ENCODE results near the gene THOP1. TPM values are rescaled to one million over a fixed set of nuclear protein-coding genes. Genes with fewer than 3 reads are reported as not detected.
"Not testable (repeated sequence)": the region's sequence is repeated elsewhere in the genome, so short reads cannot be mapped to it uniquely, and the experiment has no call there.

Gene THOP1
- total RNA-seq, 1 donor from 2014 or later = 105 TPM

GRCh38 chr19:2790557-2791271 is 5.4 kb downstream of the THOP1 start:
- H3K36me3 ChIP-seq = no peaks in the 10 kb centered on the region
- H3K36me3 Mint-ChIP-seq = peaks cover 15% of the 10 kb centered on the region
- no peak overlapping the region for H3K27ac ChIP-seq
- no peak overlapping the region for H3K27ac Mint-ChIP-seq
- no peaks in the 10 kb centered on the region for H3F3A ChIP-seq (ENCODE audit: low read depth)
- DNase-seq (ENCODE audit: low spot score) = no peak
- H3K9me3 ChIP-seq (ENCODE audit: low read depth) = no peaks in the 10 kb centered on the region
- peaks cover 3% of the 10 kb centered on the region for H3K27me3 Mint-ChIP-seq (ENCODE audit: insufficient read depth, low read depth)
- no peak overlapping the region for H3K4me3 Mint-ChIP-seq
- H3K4me1 ChIP-seq = peaks cover 7% of the 10 kb centered on the region
- no peaks in the 10 kb centered on the region for H3K27me3 ChIP-seq
- H3K79me2 ChIP-seq (ENCODE audit: low read depth) = peaks cover 49% of the 10 kb centered on the region
- H3K4me1 Mint-ChIP-seq = peaks cover 10% of the 10 kb centered on the region
- H3K4me2 ChIP-seq = no peak overlapping the region
- no peak overlapping the region for H3K9ac ChIP-seq
- no peaks in the 10 kb centered on the region for H3K9me3 Mint-ChIP-seq
- peaks cover 52% of the 10 kb centered on the region for H4K20me1 ChIP-seq (ENCODE audit: low read depth)
- H2AFZ ChIP-seq (replicated peaks) = no peak overlapping the region
- H3K4me3 ChIP-seq = no peak overlapping the region
- TF ChIP-seq EZH2phosphoT487 (IDR thresholded peaks at IDR 0.05) = no peak
- no peak for TF ChIP-seq EZH2 (IDR thresholded peaks at IDR 0.05)
- no peak for TF ChIP-seq CTCF (IDR thresholded peaks at IDR 0.05)

DNA sequence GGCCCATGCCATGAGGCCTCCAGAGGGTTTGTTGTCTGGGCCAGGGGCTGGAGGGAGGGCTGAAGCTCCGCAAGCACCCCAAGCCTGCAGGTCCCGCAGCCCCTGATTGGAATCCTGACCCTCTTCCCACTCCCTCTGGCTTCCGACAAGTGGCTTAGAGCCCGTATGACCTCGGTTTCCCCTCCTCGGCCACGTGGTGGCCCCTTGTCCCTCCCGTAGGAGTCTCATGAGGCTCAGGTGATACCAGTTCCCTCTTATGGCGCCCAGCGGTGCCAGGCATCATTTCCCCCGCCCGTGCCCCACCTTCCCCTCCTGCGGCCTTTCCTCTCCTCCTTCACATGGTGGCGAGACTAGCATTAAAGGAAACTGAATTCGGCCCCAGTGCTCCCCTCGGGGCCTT is 6.1 kb downstream of the THOP1 start:
- Mint-ChIP-seq H3K27me3 (ENCODE audit: insufficient read depth, low read depth) (peaks cover 3% of the 10 kb centered on the region), H3K36me3 (peaks cover 20% of the 10 kb centered on the region), H3K4me1 (peaks cover 7% of the 10 kb centered on the region), H3K4me3 (no peak overlapping the region), H3K9me3 (no peaks in the 10 kb centered on the region), H3K27ac (no peak overlapping the region)
- no peak for DNase-seq (ENCODE audit: low spot score)
- TF ChIP-seq EZH2 (IDR thresholded peaks at IDR 0.05) = no peak
- TF ChIP-seq CTCF (IDR thresholded peaks at IDR 0.05) = no peak
- TF ChIP-seq EZH2phosphoT487 (IDR thresholded peaks at IDR 0.05) = no peak
- Histone ChIP-seq H3K79me2 (ENCODE audit: low read depth) (peaks cover 42% of the 10 kb centered on the region), H3F3A (ENCODE audit: low read depth) (no peaks in the 10 kb centered on the region), H3K4me2 (no peak overlapping the region), H3K4me3 (no peak overlapping the region), H3K9me3 (ENCODE audit: low read depth) (no peaks in the 10 kb centered on the region), H2AFZ (replicated peaks) (no peak overlapping the region), H3K36me3 (no peaks in the 10 kb centered on the region), H3K4me1 (peaks cover 5% of the 10 kb centered on the region), H3K27me3 (no peaks in the 10 kb centered on the region), H3K9ac (no peak overlapping the region), H4K20me1 (ENCODE audit: low read depth) (peaks cover 49% of the 10 kb centered on the region), H3K27ac (no peak overlapping the region)

DNA sequence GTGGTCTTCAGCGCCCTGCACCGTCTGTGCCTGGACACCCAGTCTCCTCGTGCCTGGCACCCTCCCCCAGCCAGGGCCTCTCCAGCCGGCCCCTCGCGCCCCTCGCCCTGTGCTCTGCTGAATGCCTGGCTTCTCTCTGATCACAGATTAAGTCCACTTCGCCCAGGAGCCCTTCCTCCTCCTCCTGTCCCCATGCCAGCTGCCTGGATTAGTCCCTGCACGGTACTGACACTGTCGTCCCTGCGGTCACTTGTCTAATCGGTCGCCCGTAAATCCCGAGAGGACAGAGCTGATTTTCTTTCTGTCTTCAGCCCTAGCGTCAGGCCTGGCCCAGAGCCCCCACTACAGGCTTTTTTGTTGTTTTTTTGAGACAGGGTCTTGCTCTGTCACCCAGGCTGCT is 6.6 kb downstream of the THOP1 start:
- Histone ChIP-seq H3K36me3 (no peaks in the 10 kb centered on the region), H3K27me3 (no peaks in the 10 kb centered on the region), H3K4me3 (no peak overlapping the region), H3K27ac (no peak overlapping the region), H3K9ac (no peak overlapping the region), H4K20me1 (ENCODE audit: low read depth) (peaks cover 48% of the 10 kb centered on the region), H2AFZ (replicated peaks) (no peak overlapping the region), H3K4me1 (peaks cover 4% of the 10 kb centered on the region), H3F3A (ENCODE audit: low read depth) (no peaks in the 10 kb centered on the region), H3K4me2 (no peak overlapping the region), H3K79me2 (ENCODE audit: low read depth) (peaks cover 38% of the 10 kb centered on the region), H3K9me3 (ENCODE audit: low read depth) (no peaks in the 10 kb centered on the region)
- TF ChIP-seq EZH2phosphoT487 (IDR thresholded peaks at IDR 0.05) = no peak
- TF ChIP-seq EZH2 (IDR thresholded peaks at IDR 0.05) = no peak
- no peak for TF ChIP-seq CTCF (IDR thresholded peaks at IDR 0.05)
- Mint-ChIP-seq H3K36me3 (peaks cover 20% of the 10 kb centered on the region), H3K27ac (no peak overlapping the region), H3K9me3 (no peaks in the 10 kb centered on the region), H3K4me3 (no peak overlapping the region), H3K27me3 (ENCODE audit: insufficient read depth, low read depth) (peaks cover 3% of the 10 kb centered on the region), H3K4me1 (peaks cover 7% of the 10 kb centered on the region)
- no peak for DNase-seq (ENCODE audit: low spot score)

DNA sequence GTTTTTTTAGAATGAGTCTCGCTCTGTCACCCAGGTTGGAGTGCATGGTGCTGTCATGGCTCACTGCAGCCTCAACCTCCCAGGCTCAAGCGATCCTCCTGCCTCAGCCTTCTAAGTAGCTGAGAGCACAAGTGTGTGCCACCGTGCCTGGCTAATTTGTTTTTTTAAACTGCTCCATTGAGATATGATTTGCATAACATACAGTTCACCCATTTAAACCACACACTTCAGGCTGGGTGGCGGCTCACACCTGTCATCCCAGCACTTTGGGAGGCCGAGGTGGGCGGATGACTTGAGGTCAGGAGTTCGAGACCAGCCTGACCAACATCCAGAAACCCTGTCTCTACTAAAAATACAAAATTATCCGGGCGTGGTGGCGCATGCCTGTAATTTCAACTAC is 7.4 kb downstream of the THOP1 start:
- H3K27me3 Mint-ChIP-seq (ENCODE audit: insufficient read depth, low read depth); H3K4me1 ChIP-seq; H3K9me3 Mint-ChIP-seq; H2AFZ ChIP-seq (replicated peaks); H3K27me3 ChIP-seq; H3K4me1 Mint-ChIP-seq; H3K27ac Mint-ChIP-seq; H3K4me3 Mint-ChIP-seq; H3K9ac ChIP-seq; H3K4me2 ChIP-seq; H3K9me3 ChIP-seq (ENCODE audit: low read depth); H3K27ac ChIP-seq; H3F3A ChIP-seq (ENCODE audit: low read depth); H3K36me3 ChIP-seq; H3K4me3 ChIP-seq; DNase-seq (ENCODE audit: low spot score): not testable (repeated sequence)
- Histone ChIP-seq H4K20me1 (ENCODE audit: low read depth) (peaks cover 40% of the 10 kb centered on the region), H3K79me2 (ENCODE audit: low read depth) (peaks cover 30% of the 10 kb centered on the region)
- peaks cover 24% of the 10 kb centered on the region for H3K36me3 Mint-ChIP-seq

All from neural progenitor cell (in vitro differentiated cells).